ENCODE measurements around the gene C20orf144.

- no peak for TF ChIP-seq POLR2A (IDR thresholded peaks at IDR 0.05)
- no peak for TF ChIP-seq CTCF (IDR thresholded peaks at IDR 0.05)
- no peak for TF ChIP-seq EP300 (IDR thresholded peaks at IDR 0.05)
These were observed 31.2 kb downstream of the C20orf144 start for GRCh38 chr20:33693289-33693688.
